Muscle of leg (tissue), 11 donors: ENCODE results near the gene BFSP1. TPM values are rescaled to one million over a fixed set of nuclear protein-coding genes. Genes with fewer than 3 reads are reported as not detected.

Experiments
- DNase-seq: peaks from one replicate; pipeline ENCODE4 v3.0.0; 2013
- H3K27ac ChIP-seq: one replicate; pipeline ENCODE4 v1.5.1; 2013; ENCODE audit warnings: mild to moderate bottlenecking, low read length, control low read depth
- H3K27me3 ChIP-seq: one replicate; pipeline ENCODE4 v1.6.1; 2013; ENCODE audit warnings: low read length; ENCODE audit not compliant: control insufficient read depth, insufficient read depth
- H3K36me3 ChIP-seq: one replicate; pipeline ENCODE4 v1.6.1; 2013; ENCODE audit warnings: low read length; ENCODE audit not compliant: control insufficient read depth, insufficient read depth
- H3K4me1 ChIP-seq: one replicate; pipeline ENCODE4 v1.6.1; 2013; ENCODE audit warnings: low read length; ENCODE audit not compliant: control insufficient read depth, insufficient read depth
- H3K4me3 ChIP-seq: one replicate; pipeline ENCODE4 v1.5.1; 2013; ENCODE audit warnings: low read length, control low read depth
- H3K9me3 ChIP-seq: replicated peaks from 2 replicates; pipeline ENCODE4 v1.6.1; 2013; ENCODE audit warnings: low read depth, low read length; ENCODE audit not compliant: control insufficient read depth
- WGBS: methylation state at CpG from one replicate; pipeline ENCODE4 v1.1.5; 2013; ENCODE audit warnings: missing lambda C conversion rate; ENCODE audit not compliant: insufficient coverage; 5-methylcytosine and 5-hydroxymethylcytosine counted together
- polyA plus RNA-seq, 8 donors: library from polyadenylated mRNA; unstranded; fragments of 120-200 nt; gene quantifications; one replicate each; pipeline versions ENCODE4 v1.2.1 to v1.2.3, GENCODE V29; 2013; ENCODE audit warnings: inconsistent platforms in 1 of 8, low replicate concordance in 1 of 8; ENCODE audit not compliant: insufficient read length in 8 of 8, insufficient read depth in 1 of 8
- total RNA-seq: library from RNA; stranded (reverse); fragments of 120-200 nt; gene quantifications from one replicate; pipeline ENCODE4 v1.2.4, GENCODE V29; 2013

The BFSP1 gene
- total and polyA plus RNA-seq, 9 donors: 2.3 to 4.3 (median 2.8) TPM

- Histone ChIP-seq H3K36me3 (no peaks in the 10 kb centered on the region), H3K4me3 (no peak overlapping the region), H3K4me1 (no peaks in the 10 kb centered on the region), H3K9me3 (no peaks in the 10 kb centered on the region), H3K27ac (no peak overlapping the region), H3K27me3 (no peaks in the 10 kb centered on the region)
- no peak for DNase-seq
- WGBS: 60% methylated on average over 1 of the region's 8 CpGs
Measured at GRCh38 chr20:17524560-17524959, 6.6 kb downstream of the BFSP1 start.

DNA sequence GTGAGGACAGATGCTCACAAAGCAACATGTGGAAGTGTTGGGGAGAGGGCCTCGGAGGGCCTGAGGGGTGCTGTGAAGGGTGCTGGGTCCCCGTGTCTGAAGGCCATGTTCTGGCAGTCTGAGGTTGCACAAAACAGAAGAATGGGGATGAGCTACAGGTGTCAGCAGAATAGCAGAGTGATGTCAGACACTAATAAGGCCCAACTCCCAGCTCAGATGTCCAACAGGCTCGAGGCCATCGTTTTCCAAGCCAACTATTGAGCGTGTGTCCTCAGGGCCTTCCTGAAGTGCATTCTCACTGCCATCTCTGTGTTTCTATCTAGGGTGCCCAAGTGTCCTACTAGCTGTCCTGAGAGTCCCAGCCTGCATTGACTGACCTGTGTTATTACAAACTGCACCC, 7.9 kb downstream of the BFSP1 start:
- Histone ChIP-seq H3K4me1 (peaks cover 3% of the 10 kb centered on the region), H3K4me3 (no peak overlapping the region), H3K27me3 (no peaks in the 10 kb centered on the region), H3K27ac (no peak overlapping the region), H3K36me3 (no peaks in the 10 kb centered on the region), H3K9me3 (no peaks in the 10 kb centered on the region)
- DNase-seq: no peak
- WGBS: 73% methylated on average over 5 of the region's 5 CpGs

GRCh38 chr20:17522528-17522927, 8.7 kb downstream of the BFSP1 start:
- WGBS: 68% methylated on average over 2 of the region's 3 CpGs

DNA sequence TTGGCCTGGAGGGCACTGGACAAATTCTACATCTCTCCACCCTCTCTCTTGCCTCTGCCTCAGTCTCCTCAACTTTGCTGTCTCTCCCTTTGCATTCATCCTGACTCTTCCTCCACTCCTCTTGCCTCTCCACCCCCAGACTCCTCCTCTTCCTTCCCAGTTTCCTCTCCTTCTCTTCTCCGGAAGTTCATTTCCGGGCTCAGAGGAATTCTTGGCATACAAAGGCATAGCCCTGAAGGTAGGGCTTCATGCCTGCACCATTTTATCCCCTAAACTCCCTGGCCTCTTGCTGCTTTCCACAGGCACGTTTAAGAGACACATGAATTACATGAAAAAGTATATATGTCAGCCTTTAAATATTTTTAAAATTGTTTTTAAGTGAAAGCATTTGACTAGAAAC, 10.6 kb downstream of the BFSP1 start:
- no peaks in the 10 kb centered on the region for H3K36me3 ChIP-seq
- H3K4me1 ChIP-seq: peaks cover 5% of the 10 kb centered on the region
- H3K4me3 ChIP-seq: no peak overlapping the region
- H3K27me3 ChIP-seq: no peaks in the 10 kb centered on the region
- no peak overlapping the region for H3K27ac ChIP-seq
- WGBS: 21% methylated on average over 2 of the region's 3 CpGs
- peak; percentile 41 for DNase-seq
- no peaks in the 10 kb centered on the region for H3K9me3 ChIP-seq

More at GRCh38 chr20:17522528-17522927, 8.7 kb downstream of the BFSP1 start:
- H3K36me3 ChIP-seq: no peaks in the 10 kb centered on the region
- H3K27ac ChIP-seq: no peak overlapping the region
- H3K4me3 ChIP-seq: no peak overlapping the region
- DNase-seq: no peak
- H3K4me1 ChIP-seq: peaks cover 5% of the 10 kb centered on the region
- no peaks in the 10 kb centered on the region for H3K27me3 ChIP-seq
- no peaks in the 10 kb centered on the region for H3K9me3 ChIP-seq

DNA sequence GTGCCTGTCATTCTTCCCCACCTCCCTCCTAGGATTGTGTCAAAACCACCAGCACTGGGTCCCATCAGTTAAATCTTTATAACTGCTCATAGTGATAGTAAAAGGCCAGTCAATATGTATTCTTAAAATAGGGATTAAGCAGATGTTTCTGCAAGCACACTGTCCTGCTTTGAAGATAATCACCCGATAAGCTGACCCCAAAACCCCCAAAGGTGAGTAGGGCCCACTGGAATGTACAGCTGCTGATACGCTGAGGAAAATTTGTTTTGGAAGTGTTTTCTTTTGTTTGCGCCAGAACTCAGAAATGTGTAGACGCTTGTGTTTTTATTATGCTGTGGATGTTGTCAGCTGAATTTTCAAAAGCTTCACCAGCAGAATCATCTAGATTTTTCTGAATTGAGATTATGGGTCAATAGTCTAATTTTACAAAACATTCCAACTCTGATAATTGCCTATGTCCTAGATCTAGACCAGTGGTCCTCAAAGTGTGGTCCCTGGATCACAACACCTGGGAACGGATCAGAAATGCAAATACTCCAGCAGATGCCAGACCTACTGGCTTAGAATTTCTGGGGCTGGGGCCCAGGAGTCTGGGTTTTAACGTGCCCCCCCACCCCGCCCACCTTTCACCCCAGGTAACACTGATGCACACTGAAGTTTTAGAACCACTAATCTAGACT, 11.4 kb downstream of the BFSP1 start:
- H3K9me3 ChIP-seq: no peaks in the 10 kb centered on the region
- H3K4me1 ChIP-seq: peaks cover 5% of the 10 kb centered on the region
- no peak for DNase-seq
- no peak overlapping the region for H3K27ac ChIP-seq
- no peaks in the 10 kb centered on the region for H3K27me3 ChIP-seq
- no peaks in the 10 kb centered on the region for H3K36me3 ChIP-seq
- H3K4me3 ChIP-seq: no peak overlapping the region
- WGBS: 86% methylated on average over 1 of the region's 7 CpGs

DNA sequence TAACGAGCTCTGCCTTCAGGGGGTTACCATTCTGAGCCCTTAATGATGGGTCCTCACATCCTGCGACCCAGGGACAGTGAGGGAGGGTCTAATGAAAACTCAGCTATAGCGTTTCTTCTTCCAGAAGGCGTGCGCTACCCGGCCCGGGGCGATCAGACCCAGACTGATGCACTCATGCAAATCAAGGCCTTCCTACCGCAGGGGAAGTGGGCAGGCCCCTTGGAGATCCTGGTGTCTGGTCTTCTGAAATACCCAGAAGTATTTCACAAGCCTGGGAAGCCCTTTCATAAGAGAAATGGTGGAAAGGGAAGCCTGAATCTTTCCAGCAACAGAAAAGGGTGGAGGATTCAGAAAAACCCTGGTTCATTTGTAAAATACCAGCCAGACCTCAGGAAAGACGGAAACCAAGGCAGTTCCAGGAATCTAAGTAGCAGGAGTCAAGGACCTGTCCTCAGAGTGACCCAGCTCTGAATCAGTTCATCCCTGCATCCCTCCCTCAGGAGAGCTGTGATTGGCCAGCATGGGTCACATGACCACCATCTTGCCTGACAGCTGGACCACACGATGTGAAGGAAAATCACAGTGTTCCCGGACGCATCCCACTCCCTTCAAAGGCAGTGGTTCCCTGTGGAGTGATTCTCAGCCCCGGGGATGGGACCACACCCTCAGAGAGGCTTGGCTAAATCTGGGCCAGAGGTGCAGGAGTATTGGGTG, 12.7 kb downstream of the BFSP1 start:
- 88% methylated on average over 4 of the region's 14 CpGs for WGBS
- Histone ChIP-seq H3K4me3 (no peak overlapping the region), H3K27me3 (no peaks in the 10 kb centered on the region), H3K27ac (no peak overlapping the region), H3K36me3 (no peaks in the 10 kb centered on the region), H3K4me1 (peaks cover 5% of the 10 kb centered on the region), H3K9me3 (no peaks in the 10 kb centered on the region)
- DNase-seq: peak; percentile 67

DNA sequence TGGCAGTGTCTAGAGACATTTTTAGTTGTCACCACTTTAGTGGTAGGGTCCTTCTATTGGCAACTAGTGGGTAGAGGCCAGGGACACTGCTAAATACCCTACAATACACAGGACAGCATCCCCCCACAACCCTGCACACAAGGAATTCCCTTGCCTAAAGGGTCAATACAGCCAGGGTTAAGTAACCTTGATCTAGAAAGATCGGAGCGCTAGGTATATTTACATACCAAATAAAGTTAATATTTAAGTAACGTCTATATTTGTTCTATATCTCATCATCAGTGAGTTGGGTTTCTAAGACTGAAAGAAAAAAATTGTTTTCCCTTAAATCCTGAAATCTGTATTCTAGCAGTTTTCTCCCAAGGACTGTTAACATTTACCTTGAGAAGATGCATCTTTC, 16.1 kb downstream of the BFSP1 start:
- WGBS: no CpG with 5 or more reads among the region's 3 CpGs
- Histone ChIP-seq H3K4me3 (no peak overlapping the region), H3K4me1 (peaks cover 5% of the 10 kb centered on the region)

GRCh38 chr20:17513939-17514338, 17.2 kb downstream of the BFSP1 start:
- WGBS: no CpG with 5 or more reads among the region's 2 CpGs
- DNase-seq: no peak
- no peak overlapping the region for H3K4me3 ChIP-seq

More for the DNA sequence above, 16.1 kb downstream of the BFSP1 start:
- Histone ChIP-seq H3K27me3 (no peaks in the 10 kb centered on the region), H3K27ac (no peak overlapping the region), H3K36me3 (no peaks in the 10 kb centered on the region), H3K9me3 (no peaks in the 10 kb centered on the region)
- no peak for DNase-seq

DNA sequence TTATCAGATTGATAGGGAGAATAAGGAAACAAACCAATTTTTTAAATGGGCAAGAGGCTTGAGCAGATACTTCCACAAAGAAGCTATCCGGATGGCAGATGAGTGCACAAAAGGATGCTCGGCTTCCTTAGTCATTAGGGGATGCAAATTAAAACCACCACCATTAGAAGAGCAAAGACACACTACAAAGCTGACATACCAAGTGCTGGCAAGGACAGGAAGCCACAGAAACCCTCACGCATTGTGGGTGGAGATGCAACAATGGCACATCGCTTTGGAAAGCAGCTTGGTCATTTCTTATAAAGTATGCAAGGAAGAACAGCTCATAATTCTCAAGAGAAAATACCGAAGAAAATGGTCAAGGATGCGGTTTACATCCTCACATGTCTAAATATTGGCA, 19.8 kb downstream of the BFSP1 start:
- no peaks in the 10 kb centered on the region for H3K4me1 ChIP-seq
- no peak overlapping the region for H3K27ac ChIP-seq
- H3K9me3 ChIP-seq: no peaks in the 10 kb centered on the region
- H3K36me3 ChIP-seq: no peaks in the 10 kb centered on the region
- no peak overlapping the region for H3K4me3 ChIP-seq
- WGBS: no CpG with 5 or more reads among the region's 6 CpGs
- no peaks in the 10 kb centered on the region for H3K27me3 ChIP-seq
- DNase-seq: no peak

More at GRCh38 chr20:17513939-17514338, 17.2 kb downstream of the BFSP1 start:
- Histone ChIP-seq H3K9me3 (no peaks in the 10 kb centered on the region), H3K4me1 (peaks cover 5% of the 10 kb centered on the region), H3K27me3 (no peaks in the 10 kb centered on the region), H3K27ac (no peak overlapping the region), H3K36me3 (no peaks in the 10 kb centered on the region)

DNA sequence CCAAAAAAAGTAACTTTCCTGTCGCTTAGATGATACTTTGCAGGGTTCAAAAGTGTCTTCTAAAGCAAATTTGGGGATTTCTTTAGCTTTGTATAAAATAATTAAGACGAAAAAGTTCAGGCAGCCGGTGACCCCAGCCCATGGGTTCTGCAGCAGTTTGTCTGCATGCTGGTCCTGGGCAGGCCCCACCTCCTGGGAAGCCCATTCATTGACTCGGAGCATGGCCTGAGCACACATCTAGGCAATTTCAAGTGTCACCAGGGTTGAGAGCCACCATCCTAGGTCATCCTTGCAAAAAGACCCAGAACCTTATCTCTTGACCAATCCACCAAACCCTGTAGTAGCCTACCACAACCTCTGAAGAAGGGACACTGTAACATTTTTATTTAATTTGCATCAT, 20.6 kb downstream of the BFSP1 start:
- Histone ChIP-seq H3K27me3 (no peaks in the 10 kb centered on the region), H3K4me3 (no peak overlapping the region), H3K4me1 (peaks cover 1% of the 10 kb centered on the region), H3K9me3 (no peaks in the 10 kb centered on the region), H3K27ac (no peak overlapping the region), H3K36me3 (no peaks in the 10 kb centered on the region)
- no peak for DNase-seq
- WGBS: 73% methylated on average over 4 of the region's 4 CpGs
